MCF 10A (cell line): Measurements from ENCODE around the gene SLC5A10. TPM values are rescaled to one million over a fixed set of nuclear protein-coding genes. Genes with fewer than 3 reads are reported as not detected.

Experiments
- BruUV-seq: library from RNA; stranded (reverse); fragments of 400-500 nt; replicated peaks from 2 replicates; lab custom pipeline; 2021; lab: Mats Ljungman, UMichigan
- CTCF ChIA-PET: fragments of 300-600 bp; sonication (Branson Sonifier 250); formaldehyde crosslinking; extraction: SDS; loops from one replicate; lab custom pipeline; 2021; ENCODE audit warnings: antibody characterized with exemption, inconsistent platforms; lab: Yijun Ruan, JAX
- POLR2A ChIA-PET: fragments of 300-600, 350-650 bp; sonication (Branson Sonifier 250); formaldehyde crosslinking; extraction: SDS; loops from one replicate; lab custom pipeline; 2020; ENCODE audit warnings: antibody characterized with exemption, inconsistent platforms; lab: Yijun Ruan, JAX
- DNase-seq: peaks from one replicate; pipeline ENCODE4 v3.0.0-alpha.2; 2018; ENCODE audit not compliant: unreplicated experiment
- H3K27ac Mint-ChIP-seq: one replicate; pipeline ENCODE4 v1.8.0; 2022; ENCODE audit warnings: mild to moderate bottlenecking, low read depth, mixed read lengths; ENCODE audit not compliant: unreplicated experiment
- H3K27me3 Mint-ChIP-seq: one replicate; pipeline ENCODE4 v1.8.0; 2022; ENCODE audit warnings: mixed read lengths; ENCODE audit not compliant: insufficient read depth, unreplicated experiment
- H3K36me3 Mint-ChIP-seq: one replicate; pipeline ENCODE4 v1.8.0; 2022; ENCODE audit warnings: mild to moderate bottlenecking, moderate library complexity, mixed read lengths; ENCODE audit not compliant: insufficient read depth, unreplicated experiment
- H3K4me1 Mint-ChIP-seq: one replicate; pipeline ENCODE4 v1.8.0; 2022; ENCODE audit warnings: mixed read lengths; ENCODE audit not compliant: insufficient read depth, unreplicated experiment
- H3K4me3 Mint-ChIP-seq: one replicate; pipeline ENCODE4 v1.8.0; 2022; ENCODE audit warnings: mild to moderate bottlenecking, moderate library complexity, mixed read lengths; ENCODE audit not compliant: unreplicated experiment
- H3K9me3 Mint-ChIP-seq: one replicate; pipeline ENCODE4 v1.8.0; 2022; ENCODE audit warnings: mixed read lengths; ENCODE audit not compliant: unreplicated experiment
- intact Hi-C: fragments of 100-400 bp; cut with micrococcal nuclease; formaldehyde crosslinking; loops from 2 replicates; pipeline ENCODE4 v1.14.1; 2022
- total RNA-seq: library from RNA; stranded (reverse); gene quantifications from 2 replicates; pipeline ENCODE4 v1.2.3, GENCODE V29; 2022
- TF ChIP-seq, protein P1 (sequence below): fragments of 200-600 bp; IDR thresholded peaks from one replicate; pipeline ENCODE4 v1.8.0; 2022; ENCODE audit warnings: antibody characterized with exemption, mild to moderate bottlenecking; ENCODE audit not compliant: unreplicated experiment

SLC5A10 gene
- total RNA-seq, 1 experiment from 2014 or later, result 0.16 TPM

DNA sequence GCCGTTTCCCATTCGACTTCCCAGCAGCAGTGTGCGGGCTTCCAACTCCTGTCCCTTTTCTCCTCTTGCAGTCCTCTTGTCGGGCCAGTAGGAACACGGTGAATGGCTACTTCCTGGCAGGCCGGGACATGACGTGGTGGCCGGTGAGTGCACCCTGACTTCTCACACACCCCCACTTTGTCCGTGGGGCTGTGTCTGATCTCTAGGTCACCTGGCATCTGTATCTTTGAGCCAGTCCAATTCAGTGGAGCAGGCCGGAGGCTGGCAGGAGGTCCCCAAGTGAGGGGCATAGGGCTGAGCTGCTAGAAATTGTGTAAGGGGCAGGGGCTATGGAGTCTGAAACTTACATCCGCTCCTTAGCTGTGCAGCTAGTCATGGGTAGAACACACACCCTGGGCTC, 6.6 kb downstream of the SLC5A10 start:
- CTCF ChIA-PET, result interaction anchor here (0.7 to 1.7 kb wide), 4 partner anchors 8 to 64 kb away, joined by 3 to 4 read pairs (median 4); no protein-coding TSS in a partner anchor
- H3K27me3 Mint-ChIP-seq, result no peaks in the 10 kb centered on the region
- intact Hi-C loops, result no loop called here
- BruUV-seq, result no TSS peak
- TF ChIP-seq, protein P1, sequence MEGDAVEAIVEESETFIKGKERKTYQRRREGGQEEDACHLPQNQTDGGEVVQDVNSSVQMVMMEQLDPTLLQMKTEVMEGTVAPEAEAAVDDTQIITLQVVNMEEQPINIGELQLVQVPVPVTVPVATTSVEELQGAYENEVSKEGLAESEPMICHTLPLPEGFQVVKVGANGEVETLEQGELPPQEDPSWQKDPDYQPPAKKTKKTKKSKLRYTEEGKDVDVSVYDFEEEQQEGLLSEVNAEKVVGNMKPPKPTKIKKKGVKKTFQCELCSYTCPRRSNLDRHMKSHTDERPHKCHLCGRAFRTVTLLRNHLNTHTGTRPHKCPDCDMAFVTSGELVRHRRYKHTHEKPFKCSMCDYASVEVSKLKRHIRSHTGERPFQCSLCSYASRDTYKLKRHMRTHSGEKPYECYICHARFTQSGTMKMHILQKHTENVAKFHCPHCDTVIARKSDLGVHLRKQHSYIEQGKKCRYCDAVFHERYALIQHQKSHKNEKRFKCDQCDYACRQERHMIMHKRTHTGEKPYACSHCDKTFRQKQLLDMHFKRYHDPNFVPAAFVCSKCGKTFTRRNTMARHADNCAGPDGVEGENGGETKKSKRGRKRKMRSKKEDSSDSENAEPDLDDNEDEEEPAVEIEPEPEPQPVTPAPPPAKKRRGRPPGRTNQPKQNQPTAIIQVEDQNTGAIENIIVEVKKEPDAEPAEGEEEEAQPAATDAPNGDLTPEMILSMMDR, result no peak
- H3K36me3 Mint-ChIP-seq, result no peaks in the 10 kb centered on the region
- H3K4me1 Mint-ChIP-seq, result no peaks in the 10 kb centered on the region
- H3K27ac Mint-ChIP-seq, result no peak overlapping the region
- H3K9me3 Mint-ChIP-seq, result no peaks in the 10 kb centered on the region
- POLR2A ChIA-PET, result no interaction called here
- no peak overlapping the region for H3K4me3 Mint-ChIP-seq
- no peak for DNase-seq

DNA sequence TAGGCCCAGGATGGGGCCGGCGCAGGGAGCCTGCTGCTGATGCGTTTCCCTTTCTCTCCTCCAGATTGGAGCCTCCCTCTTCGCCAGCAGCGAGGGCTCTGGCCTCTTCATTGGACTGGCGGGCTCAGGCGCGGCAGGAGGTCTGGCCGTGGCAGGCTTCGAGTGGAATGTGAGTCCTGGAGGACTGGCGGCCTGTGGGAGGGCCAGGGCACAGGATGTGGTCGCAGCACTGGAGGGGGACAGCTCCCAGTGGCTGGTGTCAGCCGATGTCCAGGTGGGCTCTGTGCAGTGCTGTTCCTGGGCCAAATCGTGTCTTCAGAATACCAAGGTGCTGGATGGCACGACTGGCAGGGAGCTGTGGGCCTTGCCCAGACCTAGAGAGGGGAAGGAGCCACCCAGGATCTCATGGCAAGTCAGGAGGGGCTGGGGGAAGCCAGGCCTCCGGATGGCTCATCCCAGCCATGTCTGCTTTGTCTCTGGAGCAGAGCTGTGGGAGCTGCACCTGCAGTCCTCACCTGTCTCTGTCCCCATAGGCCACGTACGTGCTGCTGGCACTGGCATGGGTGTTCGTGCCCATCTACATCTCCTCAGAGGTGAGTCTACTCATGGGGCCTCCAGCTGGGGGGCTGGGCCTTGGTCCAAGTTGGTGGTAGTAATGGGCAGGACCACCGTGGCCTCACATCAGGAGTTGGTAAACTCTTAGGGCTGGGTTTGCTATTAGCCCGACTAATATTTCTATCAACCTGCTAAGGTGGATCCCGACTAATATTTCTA, 7.3 kb downstream of the SLC5A10 start:
- TF ChIP-seq, protein P1, result no peak

GRCh38 chr17:18959845-18960240, 7.9 kb downstream of the SLC5A10 start:
- no peaks in the 10 kb centered on the region for H3K27me3 Mint-ChIP-seq
- H3K4me1 Mint-ChIP-seq, result peaks cover 5% of the 10 kb centered on the region
- H3K36me3 Mint-ChIP-seq, result no peaks in the 10 kb centered on the region
- no peak overlapping the region for H3K27ac Mint-ChIP-seq
- H3K4me3 Mint-ChIP-seq, result no peak overlapping the region
- intact Hi-C loops, result no loop called here
- TF ChIP-seq, protein P1, result no peak
- POLR2A ChIA-PET, result interaction anchor here (1.6 kb wide), 1 partner anchor 10 kb away, joined by 3 read pairs; no protein-coding TSS in a partner anchor
- no TSS peak for BruUV-seq
- H3K9me3 Mint-ChIP-seq, result no peaks in the 10 kb centered on the region
- no peak for DNase-seq
- CTCF ChIA-PET, result interaction anchor here (0.6 to 3.3 kb wide), 14 partner anchors 9 to 1131 kb away, joined by 3 to 24 read pairs (median 7); partner anchors contain the start of gene FAM83G

More for the DNA sequence above, 7.3 kb downstream of the SLC5A10 start:
- Mint-ChIP-seq H3K4me1 (peaks cover 2% of the 10 kb centered on the region), H3K4me3 (no peak overlapping the region), H3K36me3 (no peaks in the 10 kb centered on the region), H3K27ac (no peak overlapping the region), H3K9me3 (no peaks in the 10 kb centered on the region), H3K27me3 (no peaks in the 10 kb centered on the region)
- CTCF ChIA-PET, result interaction anchor here (1.2 to 2.2 kb wide), 6 partner anchors 9 to 77 kb away, joined by 3 to 24 read pairs (median 6); no protein-coding TSS in a partner anchor
- POLR2A ChIA-PET, result no interaction called here
- DNase-seq, result no peak
- intact Hi-C loops, result no loop called here
- BruUV-seq, result no TSS peak

DNA sequence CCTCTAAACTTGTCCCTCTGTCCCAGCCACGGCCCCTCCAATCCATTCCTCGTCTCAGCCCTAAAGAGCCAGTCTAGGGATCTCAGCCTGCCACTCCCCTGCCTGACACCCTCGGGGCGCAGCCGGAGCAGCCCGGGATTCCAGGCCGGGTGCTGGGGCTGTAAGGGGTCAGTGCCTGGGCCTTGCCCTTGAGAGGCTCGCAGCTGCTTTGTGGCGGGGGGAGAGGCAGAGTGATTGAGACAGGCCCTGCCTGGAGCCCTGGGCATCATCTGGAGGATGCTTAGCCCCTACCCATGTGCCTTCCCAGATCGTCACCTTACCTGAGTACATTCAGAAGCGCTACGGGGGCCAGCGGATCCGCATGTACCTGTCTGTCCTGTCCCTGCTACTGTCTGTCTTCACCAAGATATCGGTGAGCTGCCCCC, 8.3 kb downstream of the SLC5A10 start:
- TF ChIP-seq, protein P1, result no peak
- BruUV-seq, result no TSS peak
- Mint-ChIP-seq H3K36me3 (no peaks in the 10 kb centered on the region), H3K27me3 (no peaks in the 10 kb centered on the region), H3K4me3 (no peak overlapping the region), H3K4me1 (peaks cover 5% of the 10 kb centered on the region), H3K9me3 (no peaks in the 10 kb centered on the region), H3K27ac (no peak overlapping the region)
- intact Hi-C loops, result no loop called here
- DNase-seq, result no peak
- ChIA-PET POLR2A (interaction anchor here (1.1 to 1.6 kb wide), 2 partner anchors 10 to 44 kb away, joined by 3 read pairs; no protein-coding TSS in a partner anchor), CTCF (interaction anchor here (0.6 to 3.3 kb wide), 21 partner anchors 9 to 1130 kb away, joined by 3 to 24 read pairs (median 7); partner anchors contain the start of gene FAM83G)
